Pons (tissue), 1 donor: ENCODE measurements around the gene NBAS.
"Not testable (repeated sequence)": the region's sequence is repeated elsewhere in the genome, so short reads cannot be mapped to it uniquely, and the experiment has no call there.

Experiments
- DNase-seq: peaks from one replicate; pipeline ENCODE4 v3.0.0-alpha.2; 2016; ENCODE audit warnings: low spot score

The NBAS gene

DNA sequence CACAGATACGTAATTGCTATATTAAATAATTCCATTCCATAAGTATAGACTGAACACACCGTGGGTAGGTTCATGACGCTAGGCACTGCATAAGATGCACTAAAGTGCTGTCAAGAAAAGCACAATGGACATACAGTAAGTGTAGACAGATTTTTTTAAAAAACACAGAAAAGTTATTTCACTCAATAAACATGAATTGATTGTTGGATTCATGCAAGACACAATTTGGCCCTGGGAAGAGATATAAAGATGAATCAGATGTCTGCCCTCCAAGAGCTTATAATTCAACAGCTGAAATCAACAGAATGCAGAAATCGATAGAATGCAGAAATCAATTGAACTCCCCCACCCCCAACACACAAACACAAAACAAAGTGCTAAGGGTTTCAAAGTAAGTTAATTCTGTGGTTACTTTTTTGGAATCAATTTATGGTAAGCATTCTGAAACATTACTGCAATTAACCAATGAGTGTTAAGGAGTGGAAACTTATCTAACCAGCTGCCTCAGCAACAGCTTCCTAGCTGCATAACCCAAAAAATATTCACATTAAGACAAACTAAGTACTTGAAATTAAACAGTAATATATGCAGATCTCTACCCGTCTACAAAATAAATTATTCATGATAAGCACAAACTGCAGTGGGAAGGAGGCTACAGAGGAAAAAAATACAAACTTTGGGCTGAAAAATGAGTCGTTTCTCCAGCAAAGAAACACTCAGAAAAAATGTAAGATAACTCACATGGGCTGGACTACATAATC lies 1.6 kb downstream of the NBAS start:
- DNase-seq, result no peak

DNA sequence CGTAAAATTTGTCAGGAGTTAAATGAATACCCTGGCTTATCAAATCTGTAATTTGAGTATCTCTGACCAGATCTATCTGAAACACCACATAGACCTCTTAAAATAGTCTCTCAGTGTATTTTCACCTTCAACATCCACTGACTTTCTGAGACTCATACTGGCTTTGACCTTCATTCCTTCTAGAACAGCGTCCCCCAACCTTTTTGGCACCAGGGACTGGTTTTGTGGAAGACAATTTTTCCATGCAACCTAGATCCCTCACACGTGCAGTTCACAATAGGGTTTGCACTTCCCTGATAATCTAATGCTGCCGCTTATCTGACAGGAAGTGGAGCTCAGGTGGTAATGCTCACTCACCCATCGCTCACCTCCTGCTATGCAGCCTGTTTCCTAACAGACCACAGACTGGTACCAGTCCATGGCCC lies 3.2 kb downstream of the NBAS start:
- no peak for DNase-seq

DNA sequence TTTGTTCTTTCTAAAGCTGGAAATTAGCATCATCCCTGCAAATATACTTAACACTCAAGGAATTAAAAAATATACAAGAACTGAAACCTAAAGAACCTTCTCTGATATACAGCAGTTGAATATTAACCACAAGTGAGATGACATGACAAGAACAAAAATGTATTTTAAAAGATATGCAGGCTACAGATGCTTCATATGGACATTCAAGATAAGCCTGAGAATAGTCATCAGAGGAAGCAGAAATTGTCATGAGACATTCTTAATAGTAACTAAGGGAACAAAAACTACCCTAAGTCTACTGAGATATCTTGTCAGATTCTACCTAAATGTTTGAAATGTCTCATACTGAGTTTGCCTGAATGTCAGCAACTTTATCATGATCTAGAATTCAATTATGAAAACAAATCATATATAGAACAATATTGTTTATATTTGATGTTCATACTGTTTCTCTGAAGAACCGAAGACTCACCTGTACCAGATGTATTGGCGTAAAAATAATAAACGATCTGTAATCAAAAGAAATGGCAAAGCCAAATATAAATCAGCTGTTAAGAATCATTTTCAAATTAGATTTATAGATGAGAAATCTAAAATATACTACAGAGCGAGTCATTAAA lies 4.7 kb downstream of the NBAS start:
- no peak for DNase-seq

DNA sequence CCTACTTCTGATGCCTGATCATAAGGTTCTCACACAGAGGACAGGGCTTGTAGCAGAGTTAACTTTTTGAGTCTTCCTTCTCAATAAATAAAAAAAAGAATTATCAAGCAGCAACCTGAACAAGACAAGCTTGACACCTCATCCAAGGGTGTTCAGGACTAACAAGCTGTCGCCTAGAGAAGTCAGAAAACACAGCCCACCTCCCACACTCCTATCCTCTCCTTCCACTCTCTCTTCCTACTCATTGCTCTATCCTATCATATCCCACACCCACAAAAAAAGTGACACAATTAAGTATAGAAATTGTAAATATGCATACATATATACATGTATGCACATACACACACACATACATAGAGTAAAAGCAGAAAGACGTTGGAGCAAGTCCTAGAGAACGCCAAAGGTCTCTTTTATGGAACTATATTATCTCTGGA lies 5.4 kb downstream of the NBAS start:
- DNase-seq, result no peak

DNA sequence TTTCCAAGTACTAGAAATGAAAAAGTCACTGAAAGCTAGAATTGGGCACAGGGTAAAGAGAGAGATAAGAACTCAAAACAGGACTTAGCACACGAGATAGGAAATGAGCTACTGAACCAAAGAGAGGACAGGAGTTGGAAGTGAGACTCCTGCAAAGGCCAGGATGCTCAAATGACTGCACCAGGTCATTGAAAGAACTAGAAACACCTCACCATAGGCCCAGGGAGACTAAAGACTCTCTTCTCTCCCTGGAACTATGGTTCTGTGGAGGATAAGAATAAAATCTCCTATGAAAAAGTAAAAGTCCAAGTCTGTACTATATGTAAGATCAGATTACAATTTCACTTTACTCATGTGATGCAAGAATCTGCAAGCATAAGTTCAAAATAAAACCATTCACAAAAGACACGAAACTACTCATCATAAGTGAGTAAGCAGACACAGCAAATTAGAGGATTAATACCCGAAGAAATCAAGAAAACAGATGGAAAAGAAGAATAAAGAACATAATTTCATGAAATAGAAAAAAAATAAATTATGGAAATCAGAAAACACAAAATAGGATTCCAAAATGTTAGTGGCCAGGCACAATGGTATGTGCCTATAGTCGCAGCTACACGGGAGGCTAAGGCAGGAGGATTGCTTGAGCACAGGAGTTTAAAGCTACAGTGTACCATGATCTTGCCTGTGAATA lies 6.5 kb downstream of the NBAS start:
- DNase-seq, result no peak

DNA sequence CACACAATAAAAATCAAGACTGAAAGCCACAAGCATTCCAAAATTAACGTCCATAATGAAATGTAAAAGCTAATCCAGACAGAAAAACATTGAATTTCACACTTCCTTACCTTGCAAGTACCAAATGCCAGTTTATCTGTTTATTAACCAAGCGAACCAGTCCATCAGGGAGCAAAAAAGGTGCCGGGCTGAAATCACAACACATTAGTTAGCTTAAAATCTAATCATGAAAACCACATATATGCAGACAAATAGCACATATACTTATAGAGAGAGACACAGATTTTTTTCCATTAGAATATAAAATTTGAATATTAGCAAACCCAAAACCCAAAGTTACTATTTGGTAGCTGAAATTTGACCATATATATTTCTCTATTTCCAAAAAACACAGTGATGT lies 7.2 kb downstream of the NBAS start:
- DNase-seq, result no peak

DNA sequence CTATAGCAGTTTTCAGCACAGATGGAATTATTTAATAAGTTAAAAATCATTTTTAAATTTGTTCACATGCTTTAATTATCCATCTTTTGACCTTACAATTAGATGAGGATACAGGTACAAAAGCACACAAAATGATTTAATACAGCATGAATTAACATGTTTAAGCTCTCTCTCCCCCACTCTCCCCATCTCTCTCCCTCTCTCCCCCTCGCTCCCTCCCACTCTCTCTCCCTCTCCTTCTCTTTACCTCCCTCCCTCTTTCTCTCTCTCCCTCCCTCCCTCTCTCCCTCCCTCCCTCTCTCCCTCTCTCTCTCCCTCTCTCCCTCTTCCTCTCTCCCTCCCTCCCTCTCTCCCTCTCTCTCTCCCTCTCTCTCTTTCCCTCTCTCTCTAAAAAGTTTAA lies 7.6 kb downstream of the NBAS start:
- no peak for DNase-seq

DNA sequence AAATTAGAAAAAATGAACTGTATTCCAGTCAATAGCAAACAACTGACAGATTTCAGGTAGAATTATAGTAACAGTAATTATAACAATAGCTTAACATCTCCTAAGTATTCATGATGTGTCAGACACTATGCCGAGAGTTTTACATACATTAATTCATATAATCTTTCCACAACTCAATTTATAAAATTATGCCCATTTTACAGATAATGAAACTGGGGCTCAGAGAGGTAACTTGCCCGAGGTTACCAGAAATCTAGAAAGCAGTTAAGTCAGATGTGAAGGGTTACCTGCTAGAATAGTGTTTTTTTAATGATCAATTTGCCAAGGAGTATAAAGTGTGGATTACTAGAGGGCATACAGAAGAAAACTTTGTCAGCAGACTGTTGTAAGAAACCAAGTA lies 12.2 kb downstream of the NBAS start:
- DNase-seq, result no peak

DNA sequence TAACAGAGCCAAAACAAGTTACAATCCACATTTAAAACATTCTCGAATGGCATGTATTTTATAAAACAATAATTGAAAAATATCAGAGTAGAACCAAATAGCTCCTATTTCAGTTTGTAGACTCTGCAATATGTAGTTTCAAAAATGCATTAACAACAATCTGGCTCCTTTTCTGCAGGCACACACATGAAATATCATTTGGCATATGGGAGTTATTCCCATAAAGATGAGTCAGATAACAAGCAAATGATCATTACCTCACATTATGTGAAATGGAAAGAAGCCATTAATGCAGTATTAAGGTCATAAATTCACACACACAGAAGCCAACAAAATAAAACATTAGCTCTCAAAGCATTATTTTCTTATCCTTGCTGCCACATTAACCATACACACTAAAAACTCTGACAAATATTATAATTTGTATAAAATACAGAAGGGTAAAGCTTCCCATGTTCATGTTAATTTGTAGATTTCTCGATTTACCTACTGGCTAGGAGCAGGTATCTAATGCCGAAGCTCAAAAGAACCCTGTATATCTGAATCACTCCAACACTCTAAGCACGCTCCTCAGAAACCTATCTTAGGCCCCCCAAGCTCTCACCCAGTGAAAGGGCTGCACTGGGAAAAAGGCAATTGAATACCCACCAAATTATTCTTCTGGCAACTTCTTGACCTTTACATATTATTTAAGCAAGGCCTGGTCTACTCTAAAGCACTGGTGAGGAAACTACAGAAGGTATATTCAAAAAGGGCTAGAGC lies 13.8 kb downstream of the NBAS start:
- no peak for DNase-seq

DNA sequence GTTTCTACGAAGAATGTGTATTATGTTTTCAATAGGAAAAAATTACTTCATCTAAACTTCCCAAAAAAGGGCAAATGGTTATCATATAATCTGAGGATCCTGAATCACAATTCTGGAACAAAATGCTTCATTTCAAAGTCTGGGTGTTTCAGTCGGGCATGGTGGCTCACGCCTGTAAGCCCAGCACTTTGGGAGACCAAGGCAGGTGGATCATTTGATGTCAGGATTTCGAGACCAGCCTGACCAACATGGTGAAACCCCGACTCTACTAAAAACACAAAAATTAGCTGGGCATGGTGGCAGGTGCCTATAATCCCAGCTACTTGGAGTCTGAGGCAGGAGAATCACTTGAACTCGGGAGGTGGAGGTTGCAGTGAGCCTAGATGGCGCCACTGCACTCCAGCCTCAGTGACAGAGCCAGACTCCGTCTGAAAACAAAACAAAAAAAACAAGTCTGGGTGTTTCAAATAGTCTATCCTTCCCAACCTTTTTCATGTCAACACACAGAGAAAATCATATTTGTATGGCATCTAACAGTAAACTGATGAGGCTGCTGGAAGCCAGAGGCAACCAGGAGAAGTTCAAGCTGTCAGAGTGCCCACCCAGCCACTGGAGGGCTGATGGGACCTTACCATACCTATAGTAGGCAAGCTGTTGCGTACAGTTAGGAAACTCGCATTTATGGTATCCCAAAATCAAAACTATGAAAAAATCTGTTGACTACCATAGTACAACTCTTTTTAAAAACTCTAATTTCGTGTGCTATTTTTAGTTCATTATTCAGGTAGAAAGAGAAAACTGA lies 14.6 kb downstream of the NBAS start:
- DNase-seq, result no peak

DNA sequence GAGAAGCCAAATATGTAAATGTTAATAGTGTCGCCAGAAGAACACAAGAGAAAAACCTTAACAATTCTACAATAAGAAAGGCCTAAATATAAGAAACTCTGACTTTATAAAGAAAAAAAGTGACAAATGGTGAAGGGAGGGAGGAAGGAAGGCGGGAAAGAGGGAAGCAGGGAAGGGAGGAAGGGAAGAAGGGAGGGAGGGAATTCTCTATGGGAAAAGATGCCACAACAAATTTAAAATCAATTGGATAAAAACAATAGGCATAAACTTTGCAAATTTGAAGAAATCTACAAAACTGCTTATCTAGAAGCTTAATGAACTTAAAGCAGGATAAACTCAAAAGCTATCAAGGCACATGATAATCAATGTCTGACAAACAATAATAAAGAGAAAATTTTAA lies 16.9 kb downstream of the NBAS start:
- DNase-seq, result no peak

DNA sequence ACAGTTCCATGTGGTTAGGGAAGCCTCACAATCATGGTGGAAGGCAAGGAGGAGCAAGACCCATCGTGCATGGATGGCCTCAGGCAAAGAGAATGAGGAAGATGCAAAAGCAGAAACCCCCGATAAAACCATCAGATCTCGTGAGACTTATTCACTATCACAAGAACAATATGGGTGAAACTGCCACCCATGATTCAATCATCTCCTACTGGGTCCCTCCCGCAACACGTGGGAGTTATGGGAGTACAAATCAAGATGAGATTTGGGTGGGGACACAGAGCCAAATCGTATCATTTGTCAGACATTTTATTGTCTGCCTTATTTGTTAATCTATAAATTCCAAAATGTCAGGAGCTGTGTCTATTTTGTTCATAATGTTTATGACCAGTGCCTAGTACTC lies 17.6 kb downstream of the NBAS start:
- no peak for DNase-seq

DNA sequence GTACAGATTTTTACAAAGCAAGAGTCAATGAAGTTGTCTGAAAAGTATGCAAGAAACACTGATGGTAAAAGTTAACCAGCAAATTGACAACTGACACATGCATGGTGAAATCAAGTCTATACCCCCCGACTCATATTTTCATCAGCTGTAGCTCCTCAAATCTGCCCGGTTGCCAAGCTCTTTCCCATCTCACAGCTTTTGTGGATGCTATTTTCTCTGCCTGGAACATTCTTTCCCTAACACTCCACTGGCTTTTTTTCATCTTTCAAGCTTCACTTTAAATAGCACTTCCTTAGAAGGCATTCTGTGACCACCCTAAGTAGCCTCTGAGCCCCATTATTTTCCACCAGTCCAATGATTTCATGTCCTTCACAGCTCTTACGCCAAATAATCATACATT lies 18.1 kb downstream of the NBAS start:
- DNase-seq, result no peak

DNA sequence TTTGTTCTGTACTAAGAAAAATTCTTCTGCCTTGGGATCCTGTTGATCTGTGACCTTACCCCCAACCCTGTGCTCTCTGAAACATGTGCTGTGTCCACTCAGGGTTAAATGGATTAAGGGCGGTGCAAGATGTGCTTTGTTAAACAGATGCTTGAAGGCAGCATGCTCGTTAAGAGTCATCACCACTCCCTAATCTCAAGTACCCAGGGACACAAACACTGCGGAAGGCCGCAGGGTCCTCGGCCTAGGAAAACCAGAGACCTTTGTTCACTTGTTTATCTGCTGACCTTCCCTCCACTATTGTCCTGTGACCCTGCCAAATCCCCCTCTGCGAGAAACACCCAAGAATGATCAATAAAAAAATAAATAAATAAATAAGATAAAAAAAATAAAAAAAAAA lies 18.9 kb downstream of the NBAS start:
- DNase-seq, result not testable (repeated sequence)

DNA sequence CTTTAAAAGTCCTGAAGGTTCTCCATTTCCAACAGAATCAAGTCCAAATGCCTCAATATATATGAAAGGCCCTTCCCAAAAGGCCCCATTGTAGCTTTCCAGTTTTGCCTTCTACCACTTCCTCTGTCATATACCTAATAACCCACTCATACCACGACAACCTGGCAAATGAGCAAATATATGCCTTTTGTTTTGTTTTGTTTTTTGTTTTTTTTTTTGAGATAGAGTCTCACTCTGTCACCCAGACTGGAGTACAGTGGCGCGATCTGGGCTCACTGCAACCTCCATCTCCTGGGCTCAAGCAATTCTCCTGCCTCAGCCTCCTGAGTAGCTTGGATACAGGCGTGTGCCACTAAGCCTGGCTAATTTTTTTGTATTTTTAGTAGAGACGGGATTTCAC lies 20.6 kb downstream of the NBAS start:
- not testable (repeated sequence) for DNase-seq

DNA sequence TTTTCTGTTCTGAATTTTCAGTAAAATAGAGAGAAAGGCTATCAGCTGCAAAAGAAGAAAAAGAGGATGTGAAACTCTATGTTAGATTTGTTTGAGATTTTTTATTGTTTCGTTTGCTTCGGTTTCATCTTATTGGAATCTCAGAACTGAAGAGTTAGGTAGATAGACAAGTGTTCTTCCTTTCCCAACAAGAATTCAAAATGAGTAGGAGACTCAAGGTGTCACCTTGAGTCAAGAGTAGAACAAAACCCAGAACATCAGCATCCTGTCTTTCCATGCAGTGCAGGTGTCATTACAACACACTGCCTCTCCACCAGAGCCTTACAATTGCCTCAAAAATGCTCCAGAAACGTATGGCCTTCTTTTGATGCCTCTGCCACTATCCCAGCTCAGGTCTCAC lies 21.1 kb downstream of the NBAS start:
- no peak for DNase-seq

DNA sequence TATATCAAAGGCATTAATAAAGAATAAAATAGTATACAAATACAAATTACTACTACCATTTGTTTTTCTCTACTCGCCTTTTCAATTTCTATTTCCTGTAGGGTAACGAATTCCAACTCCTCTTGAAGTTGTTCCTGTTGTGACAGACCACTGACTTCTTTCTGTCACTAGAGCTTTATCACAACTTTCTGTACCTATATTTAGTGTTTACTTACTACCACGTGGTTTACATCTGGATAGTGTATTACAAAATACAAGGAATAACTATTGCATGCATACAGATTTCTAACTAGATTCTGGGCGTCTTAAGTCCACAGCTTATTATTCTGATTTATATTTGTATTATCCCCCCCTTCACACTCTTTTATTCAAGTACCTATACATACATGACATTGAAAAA lies 22.3 kb downstream of the NBAS start:
- no peak for DNase-seq

DNA sequence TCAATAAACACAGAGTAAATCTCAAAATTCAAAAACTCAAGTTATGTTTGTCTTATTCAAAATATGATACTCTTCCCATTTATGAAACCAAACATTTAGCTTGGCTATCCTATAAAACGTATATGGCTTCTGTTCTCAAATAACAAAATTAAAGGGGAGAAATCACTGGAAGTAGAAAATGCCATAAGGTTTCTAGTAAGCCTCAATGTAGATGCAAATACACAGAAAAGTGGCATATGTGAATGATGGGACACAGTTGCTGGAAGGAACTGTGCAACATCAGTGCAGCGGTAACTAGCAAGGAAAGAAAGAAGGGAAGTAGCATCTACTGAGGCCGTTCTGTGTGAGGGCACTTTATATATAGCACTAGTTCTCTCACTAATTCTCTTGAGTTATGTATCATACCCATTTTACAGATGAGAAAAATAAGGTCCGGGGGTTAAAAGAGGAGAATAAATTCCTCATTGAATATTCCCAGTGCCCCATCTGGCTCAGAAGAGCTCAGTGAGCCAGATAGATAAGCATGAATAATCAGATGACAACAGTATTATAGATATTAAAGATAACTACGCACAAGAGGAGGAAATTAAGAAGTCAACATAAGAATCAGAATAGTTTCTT lies 27.2 kb downstream of the NBAS start:
- DNase-seq, result no peak

DNA sequence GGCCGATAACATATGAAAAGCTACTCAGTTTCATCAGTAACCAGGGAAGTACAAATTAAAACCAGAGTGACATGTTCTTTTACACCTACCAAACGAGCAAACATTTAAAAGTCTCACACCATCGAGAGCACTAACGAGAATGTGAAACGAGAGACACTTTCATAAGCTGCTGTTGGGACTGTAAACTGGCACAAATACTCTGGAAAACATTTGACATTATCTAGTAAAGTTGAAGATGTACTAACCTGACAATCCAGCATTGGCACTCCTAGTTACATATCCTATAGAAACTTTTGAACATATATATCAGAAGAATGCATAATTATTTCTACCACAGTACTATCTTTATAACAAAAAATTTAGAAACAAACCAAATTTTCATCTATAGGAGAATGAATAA lies 28.1 kb downstream of the NBAS start:
- no peak for DNase-seq

DNA sequence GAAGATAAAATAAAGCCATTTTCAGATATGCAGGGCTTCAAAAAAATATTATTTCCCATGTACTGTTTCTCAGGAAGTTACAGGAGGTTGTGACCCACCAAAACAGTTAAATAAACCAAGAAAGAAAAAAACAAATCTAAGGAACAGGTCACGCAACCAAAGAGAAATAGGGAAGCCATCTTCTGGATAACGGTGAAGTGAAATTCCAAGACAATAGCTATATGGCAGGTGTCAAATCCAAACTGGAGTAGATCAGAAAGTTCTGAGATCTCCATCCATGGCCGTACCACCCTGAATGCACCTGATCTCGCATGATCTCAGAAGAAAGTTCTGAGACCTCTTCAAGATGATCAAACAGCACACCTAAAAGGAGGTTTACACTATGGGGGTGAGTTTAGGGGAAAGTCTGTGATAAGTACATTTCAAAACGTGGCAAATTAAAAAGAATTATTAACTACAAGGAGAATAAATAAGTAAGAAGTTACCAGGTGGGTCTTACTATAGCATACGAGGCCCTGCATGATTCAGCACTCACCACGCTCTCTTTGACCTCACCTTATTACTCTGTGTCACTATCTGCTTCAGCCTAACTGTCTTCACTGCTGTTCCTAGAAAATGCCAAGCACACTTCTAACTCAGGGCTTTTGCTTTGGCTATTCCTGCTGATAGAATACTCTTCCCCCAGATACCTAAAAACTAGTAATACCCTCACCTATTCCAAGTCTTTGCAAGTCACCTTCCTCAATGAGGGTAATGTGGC lies 29.9 kb downstream of the NBAS start:
- no peak for DNase-seq
